ENCODE data around the gene CINP. TPM values are rescaled to one million over a fixed set of nuclear protein-coding genes. Genes with fewer than 3 reads are reported as not detected.

The CINP gene
- total and polyA plus RNA-seq, 9 donors: 14.6 to 59.9 (median 26.6) TPM

DNA sequence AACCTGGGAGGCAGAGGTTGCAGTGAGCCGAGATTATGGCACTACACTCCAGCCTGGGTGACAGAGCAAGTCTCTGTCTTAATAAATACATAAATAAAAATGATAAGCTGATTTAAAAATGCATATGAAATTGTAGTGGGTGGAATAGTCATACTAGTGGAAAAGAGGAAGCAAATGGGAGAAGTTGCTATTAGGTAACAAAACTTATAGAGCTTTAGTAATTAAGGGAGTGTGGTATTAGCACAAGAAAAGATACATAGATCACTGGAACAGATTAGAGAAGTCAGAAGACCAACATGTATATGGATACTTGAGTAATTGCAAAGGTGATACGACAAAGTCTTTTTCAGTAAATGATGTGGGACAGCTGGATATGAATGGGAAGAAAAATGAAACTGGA, 26.6 kb upstream of the CINP start:
- H3K27ac ChIP-seq: no peak overlapping the region
- H3K9me3 ChIP-seq: no peaks in the 10 kb centered on the region
- WGBS, 3 donors: 88 to 96% (median 91%) methylated on average over 2 of the region's 2 CpGs
- H3K27me3 ChIP-seq: no peaks in the 10 kb centered on the region
- TF ChIP-seq, protein P1, sequence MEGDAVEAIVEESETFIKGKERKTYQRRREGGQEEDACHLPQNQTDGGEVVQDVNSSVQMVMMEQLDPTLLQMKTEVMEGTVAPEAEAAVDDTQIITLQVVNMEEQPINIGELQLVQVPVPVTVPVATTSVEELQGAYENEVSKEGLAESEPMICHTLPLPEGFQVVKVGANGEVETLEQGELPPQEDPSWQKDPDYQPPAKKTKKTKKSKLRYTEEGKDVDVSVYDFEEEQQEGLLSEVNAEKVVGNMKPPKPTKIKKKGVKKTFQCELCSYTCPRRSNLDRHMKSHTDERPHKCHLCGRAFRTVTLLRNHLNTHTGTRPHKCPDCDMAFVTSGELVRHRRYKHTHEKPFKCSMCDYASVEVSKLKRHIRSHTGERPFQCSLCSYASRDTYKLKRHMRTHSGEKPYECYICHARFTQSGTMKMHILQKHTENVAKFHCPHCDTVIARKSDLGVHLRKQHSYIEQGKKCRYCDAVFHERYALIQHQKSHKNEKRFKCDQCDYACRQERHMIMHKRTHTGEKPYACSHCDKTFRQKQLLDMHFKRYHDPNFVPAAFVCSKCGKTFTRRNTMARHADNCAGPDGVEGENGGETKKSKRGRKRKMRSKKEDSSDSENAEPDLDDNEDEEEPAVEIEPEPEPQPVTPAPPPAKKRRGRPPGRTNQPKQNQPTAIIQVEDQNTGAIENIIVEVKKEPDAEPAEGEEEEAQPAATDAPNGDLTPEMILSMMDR (IDR thresholded peaks at IDR 0.05): no peak
- TF ChIP-seq POLR2A (IDR thresholded peaks at IDR 0.05) (no peak), EP300 (IDR thresholded peaks at IDR 0.05) (no peak)
- H3K4me1 ChIP-seq (ENCODE audit: insufficient read depth): no peaks in the 10 kb centered on the region
- intact Hi-C loops (cut with DNase I): no loop called here
- no peak overlapping the region for H3K4me3 ChIP-seq
- no peak for DNase-seq
- H3K36me3 ChIP-seq: no peaks in the 10 kb centered on the region

DNA sequence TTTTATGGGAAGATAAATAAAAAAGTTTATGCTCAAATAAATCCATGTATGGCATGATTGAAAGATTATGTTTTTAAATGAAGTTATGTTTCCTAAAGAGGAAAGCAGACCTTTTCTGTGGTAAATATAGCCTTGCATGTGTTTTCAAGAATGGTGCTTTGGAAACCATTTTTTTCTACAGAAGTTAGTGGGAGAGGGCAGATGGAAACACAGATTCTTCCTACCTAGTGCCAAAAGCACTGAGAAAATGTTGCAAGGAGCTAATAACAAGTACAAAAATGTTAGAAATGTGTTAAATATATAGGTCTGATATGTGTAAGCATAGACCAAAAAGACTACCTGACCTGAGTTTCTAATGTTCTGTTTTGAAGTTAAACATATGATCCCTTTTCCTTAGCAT, 24.4 kb upstream of the CINP start:
- intact Hi-C loops (cut with DNase I): no loop called here
- Histone ChIP-seq H3K36me3 (no peaks in the 10 kb centered on the region), H3K4me1 (ENCODE audit: insufficient read depth) (no peaks in the 10 kb centered on the region)

DNA sequence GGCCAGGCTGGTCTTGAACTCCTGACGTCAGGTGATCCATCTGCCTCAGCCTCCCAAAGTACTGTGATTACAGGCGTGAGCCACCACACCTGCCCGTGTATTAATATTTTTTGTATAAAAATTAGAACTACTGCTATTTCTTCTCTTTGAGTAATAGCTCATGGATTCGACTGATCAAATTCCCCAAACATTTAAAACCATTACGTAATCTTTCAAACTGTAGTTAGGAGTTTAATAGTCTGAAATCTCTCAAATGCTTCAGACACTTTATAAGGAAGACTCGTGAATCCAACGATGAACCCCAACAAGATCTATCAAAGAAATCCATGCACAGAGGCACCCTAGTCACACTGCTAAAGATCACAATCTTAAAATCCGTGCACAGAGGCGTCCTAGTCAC, 16.1 kb upstream of the CINP start:
- DNase-seq: no peak
- no peak overlapping the region for H3K4me3 ChIP-seq
- H3K4me1 ChIP-seq (ENCODE audit: insufficient read depth): no peaks in the 10 kb centered on the region
- no peak overlapping the region for H3K27ac ChIP-seq
- TF ChIP-seq, protein P1 (IDR thresholded peaks at IDR 0.05): no peak
- TF ChIP-seq EP300 (IDR thresholded peaks at IDR 0.05) (no peak), POLR2A (IDR thresholded peaks at IDR 0.05) (no peak)
- H3K27me3 ChIP-seq: no peaks in the 10 kb centered on the region
- intact Hi-C loops (cut with DNase I): no loop called here
- 94 to 97% (median 95%) methylated on average over 9 of the region's 9 CpGs for WGBS, 3 donors
- no peaks in the 10 kb centered on the region for H3K36me3 ChIP-seq
- H3K9me3 ChIP-seq: no peaks in the 10 kb centered on the region

More for the DNA sequence above, 24.4 kb upstream of the CINP start:
- Histone ChIP-seq H3K4me3 (no peak overlapping the region), H3K9me3 (no peaks in the 10 kb centered on the region), H3K27me3 (no peaks in the 10 kb centered on the region), H3K27ac (no peak overlapping the region)
- DNase-seq: no peak
- TF ChIP-seq EP300 (IDR thresholded peaks at IDR 0.05) (no peak), POLR2A (IDR thresholded peaks at IDR 0.05) (no peak)
- TF ChIP-seq, protein P1 (IDR thresholded peaks at IDR 0.05): no peak

DNA sequence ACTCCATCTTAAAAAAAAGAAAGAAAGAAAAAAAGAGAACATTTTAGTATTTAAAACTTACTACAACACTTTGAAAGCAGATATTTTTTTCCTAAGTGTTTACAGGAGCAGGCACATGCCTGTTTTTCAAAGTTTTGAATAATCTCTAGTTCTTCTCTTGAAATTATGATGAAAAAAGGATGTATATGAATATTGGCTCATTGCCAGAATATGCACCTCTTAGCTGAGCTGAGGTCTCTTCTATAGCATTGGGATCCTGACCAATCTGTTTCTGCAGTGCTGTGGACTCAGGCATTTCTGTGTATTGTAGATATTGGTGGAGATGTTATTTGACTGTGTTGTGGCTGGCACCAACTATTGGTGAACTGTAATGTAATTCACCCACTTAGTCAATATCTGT, 15.0 kb upstream of the CINP start:
- H3K9me3 ChIP-seq: no peaks in the 10 kb centered on the region
- TF ChIP-seq, protein P1 (IDR thresholded peaks at IDR 0.05): no peak
- TF ChIP-seq EP300 (IDR thresholded peaks at IDR 0.05) (no peak), POLR2A (IDR thresholded peaks at IDR 0.05) (no peak)
- no peaks in the 10 kb centered on the region for H3K4me1 ChIP-seq (ENCODE audit: insufficient read depth)
- H3K36me3 ChIP-seq: no peaks in the 10 kb centered on the region
- H3K4me3 ChIP-seq: no peak overlapping the region
- no peak overlapping the region for H3K27ac ChIP-seq
- no peaks in the 10 kb centered on the region for H3K27me3 ChIP-seq
- no peak for DNase-seq
- intact Hi-C loops (cut with DNase I): no loop called here

DNA sequence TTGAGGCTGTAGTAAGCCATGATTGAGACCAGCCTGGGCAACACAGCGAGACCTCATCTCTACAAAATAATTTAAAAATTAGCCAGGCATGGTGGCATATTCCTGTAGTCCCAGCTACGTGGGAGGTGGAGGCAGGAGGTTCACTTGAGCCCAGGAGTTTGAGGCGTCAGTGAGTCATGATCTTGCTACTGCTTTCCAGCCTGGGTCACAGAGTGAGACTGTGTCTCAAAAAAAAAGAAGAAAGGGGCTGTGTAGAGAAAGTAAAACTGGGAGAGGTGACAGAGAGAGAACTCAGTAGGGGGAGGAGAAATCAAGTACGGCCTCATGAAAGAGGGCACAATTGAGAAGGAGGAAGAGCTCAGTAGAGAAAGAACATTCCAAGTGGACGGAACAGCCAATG, 12.4 kb upstream of the CINP start:
- H3K9me3 ChIP-seq: no peaks in the 10 kb centered on the region
- no peak for DNase-seq
- H3K27ac ChIP-seq: no peak overlapping the region
- H3K4me3 ChIP-seq: no peak overlapping the region
- no peaks in the 10 kb centered on the region for H3K27me3 ChIP-seq
- H3K4me1 ChIP-seq (ENCODE audit: insufficient read depth): no peaks in the 10 kb centered on the region
- intact Hi-C loops (cut with DNase I): no loop called here
- H3K36me3 ChIP-seq: no peaks in the 10 kb centered on the region
- TF ChIP-seq EP300 (IDR thresholded peaks at IDR 0.05): no peak
- no peak for TF ChIP-seq POLR2A (IDR thresholded peaks at IDR 0.05)
- TF ChIP-seq, protein P1 (IDR thresholded peaks at IDR 0.05): no peak
- WGBS, 3 donors: 92 to 97% (median 95%) methylated on average over 5 of the region's 5 CpGs
